GM20000 (cell line): ENCODE data around the gene PRKG2.

Experiments used
- DNase-seq: peaks from one replicate; pipeline ENCODE4 v3.0.0; 2012; ENCODE audit warnings: low spot score
- TF ChIP-seq, protein P1 (sequence below): IDR thresholded peaks from 2 replicates; pipeline ENCODE4 v1.5.1; 2012; ENCODE audit warnings: mild to moderate bottlenecking, control low read depth; ENCODE audit errors: extremely low read depth, missing control alignments

The PRKG2 gene

DNA sequence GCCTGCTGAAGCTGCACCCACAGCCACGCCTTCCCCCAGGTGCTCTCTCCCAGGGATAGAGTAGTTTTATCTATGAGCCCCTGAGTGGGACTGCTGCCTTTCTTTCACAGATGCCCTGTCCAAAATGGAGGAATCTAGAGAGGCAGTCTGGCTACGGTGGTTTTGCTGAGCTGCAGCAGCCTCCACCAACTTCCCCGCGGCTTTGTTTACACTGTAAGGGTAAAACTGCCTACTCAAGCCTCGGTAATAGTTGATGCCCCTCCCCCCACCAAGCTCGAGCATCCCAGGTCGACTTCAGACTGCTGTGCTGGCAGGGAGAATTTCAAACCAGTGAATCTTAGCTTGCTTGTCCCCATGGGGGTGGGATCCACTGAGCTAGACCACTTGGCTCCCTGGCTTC, 84.5 kb downstream of the PRKG2 start:
- TF ChIP-seq, protein P1, sequence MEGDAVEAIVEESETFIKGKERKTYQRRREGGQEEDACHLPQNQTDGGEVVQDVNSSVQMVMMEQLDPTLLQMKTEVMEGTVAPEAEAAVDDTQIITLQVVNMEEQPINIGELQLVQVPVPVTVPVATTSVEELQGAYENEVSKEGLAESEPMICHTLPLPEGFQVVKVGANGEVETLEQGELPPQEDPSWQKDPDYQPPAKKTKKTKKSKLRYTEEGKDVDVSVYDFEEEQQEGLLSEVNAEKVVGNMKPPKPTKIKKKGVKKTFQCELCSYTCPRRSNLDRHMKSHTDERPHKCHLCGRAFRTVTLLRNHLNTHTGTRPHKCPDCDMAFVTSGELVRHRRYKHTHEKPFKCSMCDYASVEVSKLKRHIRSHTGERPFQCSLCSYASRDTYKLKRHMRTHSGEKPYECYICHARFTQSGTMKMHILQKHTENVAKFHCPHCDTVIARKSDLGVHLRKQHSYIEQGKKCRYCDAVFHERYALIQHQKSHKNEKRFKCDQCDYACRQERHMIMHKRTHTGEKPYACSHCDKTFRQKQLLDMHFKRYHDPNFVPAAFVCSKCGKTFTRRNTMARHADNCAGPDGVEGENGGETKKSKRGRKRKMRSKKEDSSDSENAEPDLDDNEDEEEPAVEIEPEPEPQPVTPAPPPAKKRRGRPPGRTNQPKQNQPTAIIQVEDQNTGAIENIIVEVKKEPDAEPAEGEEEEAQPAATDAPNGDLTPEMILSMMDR, result no peak
- no peak for DNase-seq

DNA sequence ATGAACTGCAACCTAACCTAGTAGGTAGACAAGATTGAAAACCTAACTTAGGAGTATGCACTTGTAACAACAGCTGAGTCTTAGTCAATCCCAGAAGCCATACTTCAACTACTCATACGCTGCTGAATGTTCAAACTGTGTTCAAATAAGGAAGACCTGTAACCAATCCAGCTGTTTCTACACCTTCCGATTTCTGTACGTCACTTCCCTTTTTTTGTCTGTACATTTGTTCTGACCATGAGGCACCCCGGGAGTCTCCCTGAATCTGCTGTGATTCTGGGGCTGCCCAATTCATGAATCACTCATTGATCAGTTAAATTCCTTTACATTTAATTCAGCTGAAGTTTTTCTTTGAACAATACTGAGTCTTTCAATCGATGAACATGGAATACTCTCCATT, 95.0 kb downstream of the PRKG2 start:
- DNase-seq, result no peak
- TF ChIP-seq, protein P1, result no peak

DNA sequence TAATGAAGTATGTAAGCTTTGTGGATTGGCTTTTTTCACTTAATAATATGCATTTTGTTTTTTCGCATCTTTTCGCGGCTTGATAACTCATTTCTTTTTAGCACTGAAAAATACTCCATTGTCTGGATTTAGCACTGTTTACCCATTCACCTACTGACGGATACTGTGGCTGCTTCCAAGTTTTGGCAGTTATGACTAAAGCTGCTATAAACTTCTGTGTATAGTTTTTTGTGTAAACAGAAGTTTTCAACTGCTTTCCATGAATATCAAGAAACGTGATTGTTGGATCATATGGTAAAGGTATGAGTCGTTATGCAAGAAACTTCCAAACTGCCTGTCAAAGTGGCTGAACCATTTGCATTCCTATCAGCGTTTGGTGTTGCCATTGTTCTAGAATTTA, 96.9 kb downstream of the PRKG2 start:
- DNase-seq, result no peak
- TF ChIP-seq, protein P1, result no peak

DNA sequence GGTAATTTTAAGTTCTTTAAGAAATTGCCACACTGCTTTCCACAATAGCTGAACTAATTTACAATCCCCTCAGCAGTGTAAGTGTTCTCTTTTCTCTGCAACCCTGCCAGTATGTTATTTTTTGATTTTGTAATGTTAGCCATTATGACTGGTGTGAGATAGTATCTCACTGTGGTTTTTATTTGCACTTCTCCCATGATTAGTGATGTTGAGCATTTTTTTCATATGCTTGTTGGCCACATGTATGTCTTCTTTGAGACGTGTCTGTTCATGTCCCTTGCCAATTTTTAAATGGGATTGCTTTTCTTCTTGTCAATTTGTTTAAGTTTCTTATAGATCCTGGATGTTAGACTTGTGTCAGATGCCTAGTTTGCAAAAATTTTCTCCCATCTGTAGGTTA, 98.5 kb downstream of the PRKG2 start:
- no peak for DNase-seq
- TF ChIP-seq, protein P1, result no peak

DNA sequence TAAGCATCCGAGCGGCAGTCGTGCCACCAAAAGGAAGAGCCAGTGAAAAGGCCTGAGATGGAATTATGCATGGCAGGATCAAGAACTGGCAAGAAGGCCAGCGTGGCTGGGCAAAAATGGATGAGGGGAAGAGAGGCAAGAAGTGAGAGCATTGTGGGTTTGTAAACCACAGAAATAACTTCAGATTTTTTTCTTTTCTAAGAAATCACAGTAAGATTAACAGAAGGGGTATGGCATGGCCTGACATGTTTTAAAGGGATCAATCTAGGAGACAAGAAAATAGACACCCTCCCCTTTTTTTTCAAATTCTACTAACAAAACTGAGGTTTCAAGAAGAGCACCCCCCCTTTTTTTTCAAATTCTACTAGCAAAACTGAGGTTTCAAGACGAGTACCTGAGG, 102.0 kb downstream of the PRKG2 start:
- no peak for DNase-seq
- TF ChIP-seq, protein P1, result no peak

DNA sequence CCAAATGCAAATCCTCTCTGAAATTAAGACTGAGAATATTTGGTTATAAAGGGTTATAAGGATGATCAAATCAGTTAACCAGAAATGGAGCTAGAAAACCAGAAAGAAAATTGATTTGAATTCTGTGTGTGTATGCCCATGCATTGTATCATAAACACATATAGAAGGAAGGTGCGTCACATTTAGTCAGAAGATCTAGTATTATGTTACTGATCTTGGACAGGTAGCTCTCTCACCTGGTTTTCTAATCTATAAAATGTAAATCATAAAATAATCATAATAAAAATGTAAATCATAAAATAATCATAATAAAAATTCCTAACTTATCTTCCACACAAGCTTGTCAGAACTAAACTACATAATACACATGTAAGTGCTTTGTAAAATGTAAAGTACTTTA, 105.7 kb downstream of the PRKG2 start:
- TF ChIP-seq, protein P1, result no peak

DNA sequence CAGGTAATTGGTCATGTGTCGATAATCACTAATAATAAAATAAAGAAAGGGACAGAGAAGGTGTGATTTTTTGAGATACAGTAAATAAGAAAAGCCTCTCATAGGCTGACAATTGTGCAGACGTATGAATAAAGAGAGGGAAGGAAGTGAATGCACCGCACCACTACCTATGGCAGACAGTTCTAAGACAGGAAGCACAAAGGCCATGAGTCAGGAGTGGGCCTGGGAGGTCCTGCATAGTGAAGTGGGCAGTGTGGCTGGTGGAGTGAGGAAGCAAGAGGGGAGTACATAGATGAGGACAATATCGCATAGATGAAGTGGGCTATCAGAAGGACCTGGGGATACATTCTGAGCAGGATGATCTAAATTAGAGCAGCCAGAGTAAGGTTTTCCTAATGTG, 108.9 kb downstream of the PRKG2 start:
- TF ChIP-seq, protein P1, result no peak
- no peak for DNase-seq

More for the DNA sequence above, 105.7 kb downstream of the PRKG2 start:
- no peak for DNase-seq

DNA sequence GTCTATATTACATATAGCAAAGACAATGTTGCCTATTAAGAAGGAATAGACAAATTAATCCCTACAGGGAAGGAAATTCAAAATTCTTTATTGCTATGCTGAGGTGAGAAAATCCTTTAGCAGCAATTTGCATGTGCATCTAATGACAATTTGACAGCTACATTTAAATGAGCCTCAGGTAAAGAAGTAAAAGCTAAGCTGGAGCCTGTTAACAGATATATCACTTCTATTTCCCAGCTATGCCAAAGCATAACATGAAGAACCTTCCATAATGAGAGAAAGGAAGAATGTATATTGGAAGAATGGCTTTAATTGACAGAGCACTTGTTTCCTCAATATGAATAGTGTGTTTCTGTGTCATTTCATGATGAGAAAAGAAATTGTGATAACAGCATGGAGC, 112.9 kb downstream of the PRKG2 start:
- TF ChIP-seq, protein P1, result no peak
- no peak for DNase-seq
